Neuronal stem cell (in vitro differentiated cells): ENCODE measurements around the gene CPSF2.

Source experiments
- DNase-seq: peaks from one replicate; pipeline ENCODE4 v3.0.0-alpha.2; 2013; ENCODE audit warnings: low spot score
- H2AFZ ChIP-seq: one replicate; pipeline ENCODE4 v1.6.1; 2013; ENCODE audit warnings: mild to moderate bottlenecking, low read length, inconsistent platforms
- H2AK5ac ChIP-seq: 2 replicates; pipeline ENCODE4 v1.6.1; 2013; ENCODE audit warnings: low read depth, mild to moderate bottlenecking, inconsistent platforms, low read length, moderate library complexity, mixed read lengths
- H2BK120ac ChIP-seq: 2 replicates; pipeline ENCODE4 v1.6.1; 2013; ENCODE audit warnings: low read depth, mild to moderate bottlenecking, inconsistent platforms, low read length, moderate library complexity, mixed read lengths
- H2BK12ac ChIP-seq: one replicate; pipeline ENCODE4 v1.6.1; 2013; ENCODE audit warnings: low read length, inconsistent platforms
- H2BK15ac ChIP-seq: 2 replicates; pipeline ENCODE4 v1.6.1; 2013; ENCODE audit warnings: mild to moderate bottlenecking, low read length, inconsistent platforms, mixed read lengths
- H2BK5ac ChIP-seq: one replicate; pipeline ENCODE4 v1.6.1; 2013; ENCODE audit warnings: inconsistent platforms, mild to moderate bottlenecking, low read length, moderate library complexity
- H3K14ac ChIP-seq: one replicate; pipeline ENCODE4 v1.6.1; 2013; ENCODE audit warnings: low read length, inconsistent platforms
- H3K18ac ChIP-seq: 2 replicates; pipeline ENCODE4 v1.6.1; 2013; ENCODE audit warnings: low read length, inconsistent platforms
- H3K23ac ChIP-seq: 2 replicates; pipeline ENCODE4 v1.6.1; 2013; ENCODE audit warnings: low read depth, mild to moderate bottlenecking, mixed read lengths, low read length, inconsistent platforms; ENCODE audit not compliant: poor library complexity
- H3K27ac ChIP-seq: replicated peaks from 3 replicates; pipeline ENCODE4 v1.5.1; 2013; ENCODE audit warnings: low read length, inconsistent platforms
- H3K27me3 ChIP-seq, 3 experiments: 2 replicates each; pipeline ENCODE4 v1.6.1; 2013; ENCODE audit warnings: low read length in 3 of 3, mild to moderate bottlenecking in 2 of 3, inconsistent platforms in 1 of 3, low read depth in 1 of 3, mixed read lengths in 1 of 3, moderate library complexity in 1 of 3; ENCODE audit not compliant: control insufficient read depth in 3 of 3, insufficient read depth in 3 of 3
- H3K36me3 ChIP-seq, 2 donors: replicated peaks in 1 of 2; 2 replicates each; pipeline ENCODE4 v1.6.1; 2013; ENCODE audit warnings: low read length in 2 of 2; ENCODE audit not compliant: control insufficient read depth in 2 of 2, insufficient read depth in 2 of 2
- H3K4ac ChIP-seq: 2 replicates; pipeline ENCODE4 v1.6.1; 2013; ENCODE audit warnings: inconsistent platforms, mild to moderate bottlenecking, low read length, moderate library complexity
- H3K4me1 ChIP-seq, 2 donors: 1 replicate in 1 of 2; 2 replicates in 1 of 2; pipeline ENCODE4 v1.6.1; 2013; ENCODE audit warnings: low read length in 2 of 2, low read depth in 1 of 2; ENCODE audit not compliant: control insufficient read depth in 2 of 2, insufficient read depth in 1 of 2
- H3K4me2 ChIP-seq: one replicate; pipeline ENCODE4 v1.6.1; 2013; ENCODE audit warnings: mild to moderate bottlenecking, low read length, inconsistent platforms; ENCODE audit not compliant: insufficient read depth, poor library complexity, severe bottlenecking
- H3K4me3 ChIP-seq, 2 donors: 2 replicates each; pipeline ENCODE4 v1.5.1; 2013; ENCODE audit warnings: low read length in 2 of 2, mild to moderate bottlenecking in 2 of 2, inconsistent platforms in 1 of 2, moderate library complexity in 1 of 2
- H3K79me1 ChIP-seq: one replicate; pipeline ENCODE4 v1.6.1; 2013; ENCODE audit warnings: low read depth, mild to moderate bottlenecking, inconsistent platforms, low read length, moderate library complexity
- H3K9ac ChIP-seq: one replicate; pipeline ENCODE4 v1.6.1; 2013; ENCODE audit warnings: mild to moderate bottlenecking, low read depth, low read length, inconsistent platforms; ENCODE audit not compliant: poor library complexity
- H3K9me3 ChIP-seq, 2 donors: replicated peaks in 1 of 2; 2 replicates each; pipeline versions ENCODE3 to v1.6.1; 2013; ENCODE audit warnings: low read length in 2 of 2, mild to moderate bottlenecking in 2 of 2, inconsistent platforms in 1 of 2, low read depth in 1 of 2, mixed read lengths in 1 of 2, moderate library complexity in 1 of 2; ENCODE audit not compliant: control insufficient read depth in 2 of 2, insufficient read depth in 1 of 2
- H4K8ac ChIP-seq: one replicate; pipeline ENCODE4 v1.6.1; 2013; ENCODE audit warnings: low read depth, mild to moderate bottlenecking, inconsistent platforms, low read length, moderate library complexity
- H4K91ac ChIP-seq: one replicate; pipeline ENCODE4 v1.6.1; 2013; ENCODE audit warnings: low read length, low read depth, mild to moderate bottlenecking, inconsistent platforms; ENCODE audit not compliant: poor library complexity
- WGBS, 2 donors: extraction: QIAGEN DNeasy Blood & Tissue Kit; methylation state at CpG; one replicate each; pipeline ENCODE4 v1.1.7; 2013; ENCODE audit warnings: missing lambda C conversion rate in 2 of 2, mixed read lengths in 1 of 2; ENCODE audit not compliant: insufficient read length in 2 of 2, insufficient replicate concordance in 1 of 2; ENCODE audit errors: extremely low coverage in 2 of 2; 5-methylcytosine and 5-hydroxymethylcytosine counted together

The CPSF2 gene

GRCh38 chr14:92164958-92165357, 43.2 kb downstream of the CPSF2 start:
- no peak overlapping the region for H2AK5ac ChIP-seq
- no peak overlapping the region for H2BK120ac ChIP-seq
- no peak overlapping the region for H2BK12ac ChIP-seq
- H3K4me3 ChIP-seq, result no peak overlapping the region
- no peak overlapping the region for H3K18ac ChIP-seq
- H2BK5ac ChIP-seq, result no peak overlapping the region
- no peak overlapping the region for H3K14ac ChIP-seq
- no peak overlapping the region for H3K27ac ChIP-seq
- no peak overlapping the region for H3K23ac ChIP-seq
- H3K9me3 ChIP-seq, result peaks cover 6 to 32% of the 10 kb centered on the region in 2 donors
- no peak overlapping the region for H3K4me2 ChIP-seq
- no peaks in the 10 kb centered on the region for H3K4me1 ChIP-seq
- peaks cover 17 to 85% of the 10 kb centered on the region in 2 donors for H3K36me3 ChIP-seq
- H4K91ac ChIP-seq, result no peak overlapping the region
- H4K8ac ChIP-seq, result no peak overlapping the region
- no peak overlapping the region for H3K9ac ChIP-seq
- H2AFZ ChIP-seq, result no peak overlapping the region
- no peaks in the 10 kb centered on the region for H3K27me3 ChIP-seq
- H3K79me1 ChIP-seq, result no peaks in the 10 kb centered on the region
- WGBS, 2 donors, result no CpG with 5 or more reads among the region's 2 CpGs
- no peak overlapping the region for H3K4ac ChIP-seq
- H2BK15ac ChIP-seq, result no peak overlapping the region
- no peak for DNase-seq

GRCh38 chr14:92173668-92174067, 51.9 kb downstream of the CPSF2 start:
- no peak overlapping the region for H4K8ac ChIP-seq
- H3K9me3 ChIP-seq, result no peaks in the 10 kb centered on the region
- no peak overlapping the region for H2BK12ac ChIP-seq
- no peak overlapping the region for H3K4me3 ChIP-seq
- DNase-seq, result no peak
- no peaks in the 10 kb centered on the region for H3K27me3 ChIP-seq
- no peak overlapping the region for H2AK5ac ChIP-seq
- H3K4me2 ChIP-seq, result no peak overlapping the region
- no peak overlapping the region for H3K23ac ChIP-seq
- no peak overlapping the region for H4K91ac ChIP-seq
- no peak overlapping the region for H3K4ac ChIP-seq
- H3K14ac ChIP-seq, result no peak overlapping the region
- H2BK5ac ChIP-seq, result no peak overlapping the region
- H2BK15ac ChIP-seq, result no peak overlapping the region
- no peak overlapping the region for H2BK120ac ChIP-seq
- no peak overlapping the region for H3K9ac ChIP-seq
- H3K4me1 ChIP-seq, result peaks cover 0 to 2% of the 10 kb centered on the region in 2 donors
- peaks cover 0 to 10% of the 10 kb centered on the region in 2 donors for H3K36me3 ChIP-seq
- H3K27ac ChIP-seq, result no peak overlapping the region
- H2AFZ ChIP-seq, result no peak overlapping the region
- H3K79me1 ChIP-seq, result no peaks in the 10 kb centered on the region
- no CpG with 5 or more reads among the region's 2 CpGs for WGBS, 2 donors
- H3K18ac ChIP-seq, result peak overlapping the region; percentile 19

GRCh38 chr14:92175811-92176210, 54.0 kb downstream of the CPSF2 start:
- no peaks in the 10 kb centered on the region for H3K36me3 ChIP-seq
- H2BK120ac ChIP-seq, result no peak overlapping the region
- no peak overlapping the region for H4K8ac ChIP-seq
- no peak overlapping the region for H3K27ac ChIP-seq
- H4K91ac ChIP-seq, result no peak overlapping the region
- H3K4me2 ChIP-seq, result no peak overlapping the region
- H3K14ac ChIP-seq, result no peak overlapping the region
- no peak overlapping the region for H3K4ac ChIP-seq
- no peak overlapping the region for H3K4me3 ChIP-seq
- peaks cover 0 to 2% of the 10 kb centered on the region in 2 donors for H3K9me3 ChIP-seq
- DNase-seq, result no peak
- H2BK5ac ChIP-seq, result no peak overlapping the region
- no peak overlapping the region for H3K18ac ChIP-seq
- H3K23ac ChIP-seq, result no peak overlapping the region
- no CpG with 5 or more reads among the region's 2 CpGs for WGBS, 2 donors
- no peak overlapping the region for H3K9ac ChIP-seq
- peaks cover 0 to 2% of the 10 kb centered on the region in 2 donors for H3K4me1 ChIP-seq
- H2AK5ac ChIP-seq, result no peak overlapping the region
- no peaks in the 10 kb centered on the region for H3K27me3 ChIP-seq
- no peaks in the 10 kb centered on the region for H3K79me1 ChIP-seq
- no peak overlapping the region for H2BK12ac ChIP-seq
- H2AFZ ChIP-seq, result no peak overlapping the region
- no peak overlapping the region for H2BK15ac ChIP-seq

- H4K8ac ChIP-seq, result no peak overlapping the region
- H3K18ac ChIP-seq, result no peak overlapping the region
- no peaks in the 10 kb centered on the region for H3K79me1 ChIP-seq
- peaks cover 0 to 2% of the 10 kb centered on the region in 2 donors for H3K9me3 ChIP-seq
- H2BK15ac ChIP-seq, result no peak overlapping the region
- H2BK5ac ChIP-seq, result no peak overlapping the region
- no peak overlapping the region for H2BK12ac ChIP-seq
- DNase-seq, result no peak
- H3K4me2 ChIP-seq, result no peak overlapping the region
- H3K4me3 ChIP-seq, result no peak overlapping the region
- H2AFZ ChIP-seq, result no peak overlapping the region
- no peak overlapping the region for H3K9ac ChIP-seq
- no CpG with 5 or more reads among the region's 2 CpGs for WGBS, 2 donors
- no peak overlapping the region for H3K27ac ChIP-seq
- H3K4ac ChIP-seq, result no peak overlapping the region
- H3K36me3 ChIP-seq, result no peaks in the 10 kb centered on the region
- no peak overlapping the region for H3K23ac ChIP-seq
- no peaks in the 10 kb centered on the region for H3K27me3 ChIP-seq
- peaks cover 0 to 2% of the 10 kb centered on the region in 2 donors for H3K4me1 ChIP-seq
- no peak overlapping the region for H2BK120ac ChIP-seq
- no peak overlapping the region for H3K14ac ChIP-seq
- no peak overlapping the region for H2AK5ac ChIP-seq
- H4K91ac ChIP-seq, result no peak overlapping the region
Observed at GRCh38 chr14:92176476-92176875, 54.7 kb downstream of the CPSF2 start.
